ENCODE results near the gene BUB1B.
A peak's percentile ranks its signal among the peaks of the same experiment; 100 is the strongest.

Gene BUB1B

DNA sequence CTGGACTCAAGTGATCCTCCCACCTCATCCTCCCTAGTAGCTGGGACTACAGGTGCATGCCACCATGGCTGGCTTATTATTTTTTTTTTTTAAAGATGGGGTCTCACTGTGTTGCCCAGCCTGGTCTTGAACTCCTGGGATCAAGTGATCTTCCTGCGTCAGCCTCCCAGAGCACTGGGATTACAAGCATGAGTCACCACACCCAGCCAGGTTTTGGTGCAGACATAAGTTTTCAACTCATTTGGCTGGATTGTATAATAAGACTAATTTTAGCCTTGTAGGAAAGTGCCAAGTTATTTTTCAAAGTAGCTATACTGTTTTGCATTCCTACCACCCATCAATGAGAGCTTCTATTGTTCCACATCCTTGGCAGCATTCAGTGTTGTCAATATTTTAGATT lies 32.1 kb downstream of the BUB1B start:
- DNase-seq (ENCODE audit: low read depth), result no peak

DNA sequence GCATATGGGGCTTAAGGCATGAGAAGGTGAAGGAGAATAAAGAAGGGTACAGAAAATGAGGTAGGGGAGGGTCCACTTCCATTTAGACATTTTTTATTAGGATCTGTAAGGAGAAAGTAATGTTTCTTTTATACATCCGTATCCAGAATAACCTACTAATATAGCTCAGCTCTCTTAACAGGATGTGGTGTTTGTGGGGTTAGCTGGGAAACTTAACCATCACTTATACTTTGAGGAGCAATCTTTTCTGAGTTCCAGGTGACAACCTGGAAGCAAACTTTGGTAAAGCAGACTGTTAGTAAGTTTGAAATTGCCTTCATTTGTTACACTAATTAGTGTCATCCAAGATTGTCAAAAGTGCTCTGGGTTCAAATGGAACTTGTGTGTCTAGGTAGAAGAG lies 36.6 kb downstream of the BUB1B start:
- no peak for DNase-seq (ENCODE audit: low read depth)

DNA sequence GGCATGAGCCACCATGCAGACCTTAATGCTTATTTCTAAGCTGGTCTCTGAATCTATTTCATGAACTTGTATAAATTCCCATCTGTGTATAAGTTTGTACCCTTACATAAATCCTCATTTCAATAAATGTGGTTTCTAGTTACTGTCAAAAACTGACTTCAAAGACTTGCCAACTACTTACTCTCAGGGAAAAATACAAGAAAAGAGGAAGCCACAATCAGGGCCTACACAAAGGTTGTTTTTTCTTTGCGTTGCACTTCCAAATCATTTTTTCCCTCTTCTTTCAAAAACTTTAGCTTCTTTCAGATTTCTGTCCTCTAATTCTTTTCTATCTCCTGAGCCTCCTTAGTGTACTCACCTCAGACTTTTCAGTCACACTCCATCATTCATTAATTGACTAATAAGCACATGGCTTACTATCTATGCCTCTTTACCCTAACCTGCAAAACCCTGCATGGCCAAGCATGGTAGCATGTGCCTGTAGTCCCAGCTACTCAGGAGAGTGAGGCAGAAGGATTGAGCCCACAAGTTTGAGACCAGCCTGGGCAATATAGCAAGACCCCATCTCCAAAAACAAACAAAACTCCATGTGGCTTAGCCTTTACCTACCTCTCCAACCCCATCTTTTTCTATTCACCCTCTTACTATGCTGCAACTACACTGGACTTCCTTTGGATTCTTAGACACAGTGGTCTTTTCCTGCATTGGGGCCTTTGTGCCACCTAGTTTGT lies 37.7 kb downstream of the BUB1B start:
- no peak for DNase-seq (ENCODE audit: low read depth)

DNA sequence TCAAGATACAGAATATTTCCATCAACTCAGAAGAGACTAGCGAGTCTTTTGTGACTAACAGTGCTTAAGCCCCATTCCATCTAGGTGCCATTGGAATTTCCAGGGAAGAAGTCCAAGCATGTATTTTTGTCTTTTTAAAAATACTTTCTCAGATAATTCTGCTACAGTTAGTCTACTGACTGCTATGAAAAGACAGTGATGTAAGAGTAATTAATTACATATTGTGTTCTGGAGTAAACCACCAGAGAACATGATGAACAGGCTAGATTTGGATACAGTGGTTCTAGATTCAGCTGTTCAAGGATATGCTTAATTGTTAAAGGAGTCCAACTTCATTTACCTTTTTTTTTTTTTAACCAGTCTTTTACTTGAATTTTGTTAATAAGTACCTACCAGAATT lies 43.2 kb downstream of the BUB1B start:
- no peak for DNase-seq (ENCODE audit: low read depth)

DNA sequence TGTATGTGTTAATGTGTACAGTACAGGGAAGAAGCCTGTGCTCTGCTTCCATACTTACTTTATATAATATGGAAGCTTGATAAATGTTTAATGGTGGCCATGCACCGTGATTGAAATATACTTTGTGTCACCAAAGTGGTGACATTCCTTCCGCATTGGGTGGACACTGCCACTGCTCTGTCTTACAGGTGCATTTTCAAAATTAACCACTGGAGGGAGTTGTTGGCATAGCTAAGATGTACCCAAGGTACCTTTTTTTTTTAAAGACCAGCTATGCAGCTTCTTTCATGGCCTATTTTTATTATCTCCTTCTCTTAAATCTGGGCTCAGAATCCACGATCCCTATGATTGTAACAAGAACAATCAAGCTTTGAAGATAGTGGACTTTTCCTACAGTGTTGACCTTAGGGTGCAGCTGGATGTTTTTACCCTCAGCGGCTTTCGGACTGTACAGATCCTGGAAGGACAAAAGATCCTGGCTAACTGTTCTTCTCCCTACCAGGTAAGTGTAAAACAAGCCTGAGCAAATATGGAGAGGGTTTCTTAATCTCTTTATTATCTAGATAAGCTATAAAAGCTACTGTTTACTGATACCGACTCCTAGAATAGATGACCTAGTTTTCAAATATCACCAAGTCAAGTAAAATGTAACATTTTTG lies 56.4 kb downstream of the BUB1B start:
- DNase-seq (ENCODE audit: low read depth), result peak; percentile 17

DNA sequence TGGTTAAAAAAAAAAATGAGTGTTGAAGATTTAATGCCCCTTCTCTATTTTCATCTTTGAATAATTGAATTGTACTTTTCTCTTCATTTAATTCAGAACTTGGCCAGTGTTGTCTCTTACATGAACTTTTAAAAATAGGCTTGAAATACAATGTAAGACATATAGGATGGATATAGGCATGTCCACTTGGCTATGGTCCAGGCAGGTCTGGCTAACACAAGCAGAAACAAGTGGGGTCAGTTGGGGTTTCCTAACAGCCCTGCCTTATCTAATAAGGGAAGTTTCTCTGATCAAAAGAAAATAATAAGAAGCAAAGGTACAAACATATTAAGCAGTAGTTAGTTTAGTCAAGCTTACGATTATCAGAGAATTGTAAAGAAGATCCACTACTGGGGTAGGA lies 58.9 kb downstream of the BUB1B start:
- no peak for DNase-seq (ENCODE audit: low read depth)

DNA sequence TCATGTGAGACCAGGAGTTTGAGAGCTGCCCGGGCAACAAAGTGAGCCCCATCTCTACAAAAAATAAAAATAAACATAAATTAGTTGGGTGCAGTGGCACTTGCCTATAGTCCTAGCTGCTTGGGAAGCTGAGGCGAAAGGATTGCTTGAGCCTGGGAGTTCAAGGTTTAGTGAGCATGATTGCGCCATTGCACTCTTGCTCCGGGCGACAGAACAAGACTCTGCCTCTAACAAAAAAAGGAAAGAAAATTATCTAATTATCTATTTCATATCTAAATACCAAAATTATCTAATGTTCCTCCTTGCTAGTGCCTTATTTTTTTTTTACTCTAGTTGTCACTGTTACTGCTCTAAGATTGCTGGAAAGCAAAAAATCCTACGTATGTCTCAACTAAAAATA lies 61.3 kb downstream of the BUB1B start:
- no peak for DNase-seq (ENCODE audit: low read depth)

DNA sequence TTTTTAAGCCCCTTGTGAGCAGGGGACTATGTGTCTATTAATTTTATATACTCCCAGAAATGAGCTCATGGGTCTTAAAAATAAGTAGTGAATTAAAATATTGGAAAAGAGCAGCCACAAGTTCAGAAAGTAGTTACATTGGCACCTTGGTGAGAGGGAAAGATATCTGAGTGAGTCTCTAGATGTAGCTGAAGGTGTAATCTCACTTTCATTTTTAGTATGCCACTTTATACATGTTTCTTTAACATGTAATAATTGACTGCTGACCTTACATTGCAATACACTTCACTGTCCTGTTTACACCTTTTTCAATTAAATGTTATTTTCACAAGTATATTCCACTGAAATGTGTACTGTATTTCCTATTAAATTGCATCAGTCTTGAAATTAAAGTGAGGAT lies 65.9 kb downstream of the BUB1B start:
- DNase-seq (ENCODE audit: low read depth), result no peak

DNA sequence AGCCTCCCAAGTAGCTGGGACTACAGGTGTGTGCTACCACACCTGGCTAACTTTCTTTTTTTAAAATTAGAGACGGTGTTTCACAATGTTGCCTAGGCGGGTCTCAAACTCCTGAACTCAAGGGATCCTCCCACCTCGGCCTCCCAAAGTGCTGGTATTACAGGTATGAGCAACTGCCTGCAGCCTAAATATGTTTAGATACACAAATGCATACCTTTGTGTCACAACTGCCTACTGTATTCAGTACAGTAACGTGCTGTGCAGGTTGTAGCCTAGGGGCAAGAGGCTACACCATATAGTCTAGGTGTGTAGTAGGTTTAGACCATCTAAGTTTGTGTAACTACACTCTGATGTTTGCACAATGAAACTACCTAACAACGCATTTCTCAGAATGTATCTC lies 68.4 kb downstream of the BUB1B start:
- DNase-seq (ENCODE audit: low read depth), result no peak

DNA sequence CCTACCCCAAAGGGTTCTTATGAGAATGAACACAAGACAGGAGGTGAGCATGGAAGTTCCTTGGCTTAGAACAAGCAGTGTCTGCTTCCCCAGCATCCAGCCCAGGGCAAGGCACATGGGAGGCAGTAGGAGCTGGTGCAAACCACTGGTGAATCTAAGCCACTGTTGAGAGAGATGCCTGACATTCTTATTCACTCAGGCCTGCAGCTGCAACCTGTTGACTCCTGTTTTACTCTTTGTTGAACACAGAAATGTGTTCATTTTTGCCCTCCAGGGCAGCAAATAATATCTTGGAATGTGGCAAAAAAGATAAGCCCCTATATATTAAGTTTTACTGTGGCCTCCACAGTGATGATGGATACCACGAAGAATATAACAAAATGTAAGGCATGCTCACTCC lies 69.1 kb downstream of the BUB1B start:
- DNase-seq (ENCODE audit: low read depth), result no peak

DNA sequence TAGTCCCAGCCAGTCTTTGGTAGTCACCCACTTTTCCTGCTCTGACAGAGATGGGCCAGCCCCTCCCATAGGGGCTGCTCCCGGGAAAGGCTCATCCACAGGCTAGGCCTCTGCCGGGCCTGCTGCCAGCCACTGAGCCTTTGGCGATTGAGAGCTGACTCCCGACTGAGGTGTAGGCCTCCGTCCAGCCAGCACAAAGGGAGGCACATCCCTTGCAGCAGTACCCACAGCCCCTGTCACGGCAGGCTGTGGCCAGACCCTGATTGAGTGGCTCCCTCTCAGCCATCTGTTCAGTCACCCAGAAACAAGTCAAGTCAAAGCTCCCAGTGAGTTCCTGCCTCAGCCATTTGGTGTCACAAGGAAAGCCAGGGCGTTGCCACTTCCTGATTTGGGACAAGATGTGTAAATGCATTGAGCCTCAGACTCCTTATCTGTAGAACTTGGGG lies 71.8 kb downstream of the BUB1B start:
- DNase-seq (ENCODE audit: low read depth), result no peak

DNA sequence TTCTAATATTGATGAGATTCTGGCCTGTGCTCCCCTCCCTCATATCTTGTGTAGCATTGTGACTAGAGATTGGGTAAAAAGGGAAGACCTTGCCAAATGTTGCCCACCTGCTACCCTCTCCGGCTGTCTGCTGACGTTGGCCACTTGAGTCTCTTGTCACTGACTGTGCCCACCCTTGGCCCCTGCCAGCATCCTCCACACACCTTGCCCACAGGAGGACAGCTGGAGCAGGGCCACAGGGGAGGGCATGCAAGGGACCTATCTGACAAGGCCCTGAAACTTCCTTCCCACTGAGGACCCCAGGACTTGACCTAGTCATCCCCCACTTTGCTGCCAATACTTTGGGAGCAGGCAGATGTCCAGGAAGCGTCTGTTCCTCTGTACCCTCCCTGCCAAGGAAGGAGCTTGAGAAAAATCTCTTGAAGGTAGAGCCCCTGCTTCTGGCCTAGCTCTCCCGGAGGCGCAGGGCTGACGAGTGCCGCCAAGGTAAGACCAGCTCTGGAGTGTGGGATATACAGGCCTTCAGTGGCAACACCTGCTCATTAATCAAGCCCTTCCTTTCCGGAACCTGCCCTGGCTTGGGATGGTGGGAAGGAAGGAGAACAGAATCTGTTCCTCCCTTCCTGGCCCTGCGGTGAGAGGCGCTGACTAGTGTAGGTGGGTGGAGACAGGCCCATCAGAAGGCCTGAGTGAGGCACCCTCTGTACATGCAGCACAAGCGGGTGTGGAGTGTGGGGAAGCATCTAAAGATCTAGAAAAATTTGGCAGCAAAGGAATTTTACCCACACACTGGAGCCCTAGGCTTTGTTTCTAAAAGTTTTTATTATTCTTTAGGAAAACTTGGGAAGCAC lies 73.1 kb downstream of the BUB1B start:
- DNase-seq (ENCODE audit: low read depth), result no peak

DNA sequence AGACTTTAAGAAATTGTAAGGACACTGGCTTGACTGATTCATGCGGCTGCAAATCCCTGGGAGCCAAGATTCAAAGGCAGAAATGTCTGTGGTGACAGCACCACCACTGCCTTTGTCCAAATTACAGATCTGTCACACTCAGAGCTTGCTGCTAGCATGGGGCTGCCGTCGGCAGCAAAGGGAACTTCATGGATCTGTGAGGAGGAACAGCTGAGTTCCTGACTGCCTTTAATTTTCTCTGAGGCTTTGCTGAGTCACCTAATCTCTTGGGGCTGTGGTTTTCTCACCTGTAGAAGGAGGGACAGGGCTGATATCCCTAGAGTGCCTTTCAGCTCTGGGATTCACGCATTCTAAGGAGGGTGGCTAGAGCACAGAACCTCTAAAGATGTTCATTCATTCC lies 73.9 kb downstream of the BUB1B start:
- no peak for DNase-seq (ENCODE audit: low read depth)

DNA sequence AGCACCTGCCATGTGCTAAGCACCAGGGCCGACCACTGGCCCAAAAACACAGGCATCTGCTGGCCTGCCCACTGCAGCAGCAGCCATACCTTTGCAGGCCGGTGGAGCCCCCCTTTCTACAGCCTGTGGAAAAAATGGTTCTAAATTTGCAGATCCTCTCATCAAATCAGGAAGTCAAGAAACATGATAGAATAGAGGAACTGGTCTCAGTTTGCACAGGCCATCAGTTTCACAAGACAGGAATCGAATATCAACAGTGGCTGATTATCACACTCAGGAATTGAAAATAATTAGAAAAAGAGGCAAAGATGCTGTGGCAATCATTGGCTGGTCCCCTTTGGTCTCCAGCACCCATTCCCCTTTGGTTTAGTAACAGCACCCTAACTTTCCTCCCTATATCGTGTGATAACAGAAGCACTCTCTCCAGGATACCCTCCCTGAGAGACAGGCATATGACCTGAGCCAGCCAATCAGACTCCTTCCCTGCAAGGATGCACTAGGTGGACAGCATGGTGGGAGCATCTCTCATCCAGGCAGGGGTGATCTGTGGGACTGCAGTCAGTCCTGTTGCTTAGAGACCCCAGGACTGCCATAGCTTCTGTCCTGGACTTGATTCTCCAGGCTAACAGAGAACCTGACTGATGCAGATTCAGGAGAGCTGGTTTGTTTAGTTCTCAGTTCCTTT lies 74.5 kb downstream of the BUB1B start:
- no peak for DNase-seq (ENCODE audit: low read depth)

DNA sequence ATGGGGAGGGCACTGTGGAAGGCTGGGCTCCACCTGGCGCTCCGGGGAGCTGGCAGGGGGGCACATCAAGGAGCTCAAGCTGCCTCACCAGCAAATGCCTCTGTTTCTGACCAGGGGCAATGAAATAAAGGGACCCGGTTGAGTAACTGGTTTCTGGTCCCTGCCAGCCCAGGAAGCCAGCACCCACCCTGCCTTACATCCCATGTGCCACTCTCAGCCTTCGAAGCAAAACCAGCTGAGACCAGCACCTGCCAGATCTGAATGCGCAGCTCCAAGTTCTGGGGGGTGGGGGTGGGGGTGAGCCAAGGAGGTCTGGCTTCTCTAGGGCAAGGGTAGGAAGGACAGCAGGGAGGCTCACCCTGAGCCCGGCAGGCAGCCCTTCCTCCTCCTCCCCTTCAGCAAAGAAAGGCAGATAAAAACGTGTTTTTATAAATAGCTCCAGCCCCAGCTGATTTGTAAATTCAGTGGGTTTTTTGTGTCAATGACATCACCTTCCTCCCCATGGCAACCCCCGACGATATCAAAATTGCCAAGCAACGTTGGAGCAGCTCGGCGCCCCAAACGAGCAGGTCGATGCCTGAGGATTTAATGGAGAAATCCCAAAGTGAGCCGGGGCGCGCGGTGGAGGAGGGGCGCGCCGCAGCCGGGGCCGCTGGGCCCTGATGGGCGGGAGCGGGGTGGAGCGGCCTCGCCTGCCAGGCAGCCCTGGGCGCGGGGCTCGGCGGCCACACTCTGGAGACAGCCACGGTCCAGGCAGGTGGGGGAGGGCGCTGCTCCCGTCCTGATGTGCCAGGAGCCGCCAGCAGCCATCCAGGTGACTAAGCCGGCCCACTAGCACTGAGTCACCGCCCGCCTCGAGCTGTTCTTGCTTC lies 77.9 kb downstream of the BUB1B start, which contains the start of gene PAK6:
TSS of gene PAK6 (plus strand) at position 532 of the 872 bp plus-strand sequence. CDS start 25,723 bp downstream, outside the sequence.
- DNase-seq (ENCODE audit: low read depth), result no peak

DNA sequence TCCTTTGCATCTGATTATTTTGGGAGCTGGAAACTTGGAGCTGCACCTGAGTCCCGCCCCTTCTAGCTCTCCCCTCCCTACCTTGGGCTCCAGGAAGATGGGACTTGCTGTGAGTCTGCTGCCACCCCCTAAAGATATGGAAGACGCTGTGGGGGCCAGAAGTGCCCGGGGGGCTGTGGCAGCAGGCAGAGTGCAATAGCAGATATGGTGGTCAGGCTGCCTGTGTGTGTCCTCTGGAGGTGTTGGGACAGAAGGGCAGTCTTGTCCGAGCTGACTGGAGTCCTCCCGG lies 78.5 kb downstream of the BUB1B start:
- no peak for DNase-seq (ENCODE audit: low read depth)

DNA sequence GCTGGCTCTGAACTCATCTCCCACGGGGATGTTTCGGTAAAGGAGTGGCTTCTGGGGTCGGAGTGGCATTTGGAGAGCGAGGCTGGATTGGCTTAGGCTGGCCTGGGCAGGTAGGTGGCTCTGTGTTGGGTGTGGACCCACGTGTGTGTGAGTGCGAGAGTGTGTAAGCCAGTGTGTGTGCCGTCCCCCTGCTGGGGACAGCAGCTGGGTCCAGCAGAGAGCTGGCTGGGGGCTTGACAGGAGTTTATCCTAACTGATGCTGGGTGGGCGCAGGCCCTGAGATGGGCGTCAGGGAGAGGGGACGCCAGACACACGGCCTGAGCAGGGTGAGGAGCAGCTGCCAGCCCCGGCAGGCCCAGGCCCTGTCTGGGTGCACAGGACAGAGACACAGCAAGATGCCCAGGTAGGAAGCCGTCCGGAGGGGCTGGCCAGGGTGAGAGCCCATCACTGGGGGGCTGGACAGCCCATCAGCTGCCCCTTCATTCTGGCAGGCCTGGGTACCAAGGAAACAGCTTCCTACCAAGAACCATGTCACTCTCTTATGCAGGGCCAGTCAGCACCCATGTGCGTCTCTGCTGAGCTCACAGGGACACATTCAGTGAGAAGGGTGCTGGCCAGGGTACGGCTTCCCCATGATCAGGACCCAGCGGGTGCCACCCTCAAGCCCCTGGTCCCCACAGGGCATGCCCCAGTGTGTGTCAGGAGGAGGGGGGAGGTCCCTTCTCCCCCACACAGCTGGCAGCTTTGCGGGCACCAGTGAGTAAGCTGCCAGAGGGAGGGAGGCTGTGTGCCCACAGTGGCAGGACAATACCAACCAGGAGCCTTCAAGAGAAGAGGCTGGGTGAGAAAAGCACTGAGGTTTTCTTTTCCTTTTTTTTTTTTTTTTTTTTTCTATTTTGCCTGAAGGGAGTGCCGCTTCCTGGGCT lies 79.1 kb downstream of the BUB1B start:
- no peak for DNase-seq (ENCODE audit: low read depth)

DNA sequence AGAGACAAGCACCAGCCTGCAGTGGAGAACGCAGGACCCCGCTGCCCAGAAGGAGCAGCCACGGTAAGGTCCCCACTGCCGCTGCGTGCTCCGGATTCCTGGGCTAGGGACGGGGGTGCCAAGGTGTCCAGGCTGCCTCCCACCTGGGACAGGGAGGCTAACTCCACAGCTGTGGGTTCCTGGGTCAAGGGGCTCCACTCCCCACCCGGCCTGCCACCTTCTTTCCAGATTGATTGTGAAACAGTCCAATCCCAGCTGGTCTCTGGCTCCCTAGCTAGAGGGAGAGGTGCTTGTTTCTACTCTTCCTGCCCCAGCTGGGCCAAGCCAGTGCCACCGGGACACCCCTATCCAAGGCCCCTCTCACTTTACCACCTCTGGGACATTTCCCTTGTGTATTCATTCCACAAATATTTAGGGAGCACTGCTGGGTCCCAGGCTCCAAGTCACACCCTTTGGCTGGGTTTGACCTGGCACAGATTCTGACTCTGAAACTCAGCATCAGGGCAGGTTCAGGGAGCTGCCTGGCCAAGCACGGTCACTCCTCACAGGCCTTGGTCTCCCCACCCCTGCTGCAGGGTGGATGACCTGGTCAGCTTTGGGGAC lies 79.9 kb downstream of the BUB1B start:
- DNase-seq (ENCODE audit: low read depth), result no peak

DNA sequence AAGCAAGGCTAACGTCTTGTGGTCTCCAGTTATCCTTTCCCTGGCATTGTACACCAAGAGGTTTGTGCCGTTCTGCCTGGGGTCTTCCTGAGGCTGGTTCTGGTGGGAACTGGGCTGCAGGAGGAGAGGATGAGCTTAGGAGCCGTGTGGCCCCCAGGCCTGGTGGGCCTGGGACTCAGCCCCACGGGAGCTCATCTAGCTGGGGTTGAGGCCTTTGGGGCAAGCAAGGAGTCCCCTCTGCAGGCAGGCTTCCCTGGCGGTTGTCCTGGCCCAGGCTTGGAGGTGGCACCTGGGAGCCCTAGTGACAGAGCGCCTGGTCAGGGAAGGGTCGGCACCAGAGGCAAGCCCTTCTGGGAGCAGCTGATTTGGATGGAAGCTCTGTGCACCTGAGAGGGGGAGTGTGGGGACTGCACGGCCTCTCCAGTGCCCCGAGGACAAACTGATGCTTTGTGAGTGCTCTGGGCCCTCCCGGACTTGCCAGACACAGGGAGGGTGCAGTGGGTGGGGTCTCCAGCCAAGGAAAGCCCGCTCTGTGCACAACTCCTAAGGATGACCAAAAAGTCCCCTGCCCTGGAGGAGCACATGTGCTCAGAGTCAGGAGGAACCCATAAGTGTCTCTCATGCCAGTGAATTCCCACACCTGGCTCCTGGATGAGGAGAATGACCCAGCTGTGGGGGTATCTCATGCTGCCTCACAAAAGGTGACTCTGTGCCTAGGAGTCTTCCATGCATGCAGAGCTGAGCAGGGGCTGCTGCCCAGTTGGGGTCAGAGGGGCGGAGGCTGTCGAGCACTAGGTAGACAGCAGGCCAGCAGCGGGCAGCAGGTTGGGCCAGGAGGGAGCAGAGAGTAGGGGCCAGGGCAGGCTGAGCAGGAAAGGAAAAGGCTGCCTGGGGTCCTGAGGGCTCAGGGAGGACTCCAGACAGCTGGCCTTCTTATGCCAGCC lies 80.7 kb downstream of the BUB1B start:
- DNase-seq (ENCODE audit: low read depth), result no peak

Data from non-pigmented ciliary epithelial cell (primary cell).